ENCODE results near the gene SSPN.

The SSPN gene

DNA sequence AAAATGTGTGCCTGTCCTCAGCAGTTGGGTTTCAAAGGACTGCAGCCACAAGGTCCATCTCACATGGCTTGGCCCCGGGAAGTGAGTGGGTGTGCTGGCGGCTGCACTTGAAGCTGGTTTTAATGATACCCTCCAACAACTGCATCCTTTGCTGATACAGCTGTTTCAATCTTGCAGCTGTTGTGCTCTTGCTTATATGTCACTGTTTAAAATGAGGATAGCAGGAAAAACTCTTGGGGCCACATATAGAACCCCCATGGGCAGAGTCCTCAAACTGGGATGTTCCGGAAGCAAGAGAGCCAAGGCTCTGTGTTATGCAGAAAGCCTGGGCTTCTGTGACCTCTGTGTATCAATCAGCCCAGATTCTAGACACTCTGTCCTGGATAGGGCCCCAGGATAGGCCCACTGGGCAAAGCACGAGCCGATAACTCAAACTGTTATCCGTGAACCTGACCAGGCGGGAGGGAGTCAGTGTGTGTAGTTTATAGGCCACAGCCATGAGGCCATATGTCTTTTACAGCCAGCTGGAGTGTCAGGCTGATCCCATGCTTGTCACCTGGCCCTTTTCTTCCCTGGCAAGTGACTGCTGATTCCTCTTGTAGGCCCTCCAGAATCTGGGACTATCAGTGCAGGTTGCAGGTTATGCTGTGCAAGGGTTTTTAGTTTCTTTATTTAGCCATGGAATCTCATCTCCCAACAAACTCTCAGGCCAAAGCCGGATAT lies 74.3 kb downstream of the SSPN start:
- Histone ChIP-seq H2AFZ (ENCODE audit: low read length) (no peak overlapping the region), H3K36me3 (replicated peaks in 1 of 2; ENCODE audit: control insufficient read depth in 2 of 2, insufficient read depth in 2 of 2, low read length in 2 of 2) (no peaks in the 10 kb centered on the region), H2BK12ac (ENCODE audit: low read length) (no peak overlapping the region), H2BK15ac (ENCODE audit: low read length) (no peak overlapping the region), H3K23ac (ENCODE audit: low read depth, low read length, poor library complexity) (no peak overlapping the region), H2BK120ac (ENCODE audit: low read depth, low read length) (no peak overlapping the region), H3K4me3 (ENCODE audit: low read length in 2 of 2) (no peak overlapping the region), H3K14ac (ENCODE audit: low read length) (no peak overlapping the region), H4K91ac (ENCODE audit: low read depth, low read length, poor library complexity) (no peak overlapping the region), H3K4me1 (ENCODE audit: control insufficient read depth in 2 of 2, insufficient read depth in 1 of 2, low read depth in 1 of 2, low read length in 2 of 2) (peaks cover 0 to 4% of the 10 kb centered on the region in 2 donors), H2AK5ac (ENCODE audit: low read depth, low read length) (no peak overlapping the region), H3K9ac (ENCODE audit: low read depth, low read length, poor library complexity) (no peak overlapping the region), H3K18ac (ENCODE audit: low read length) (no peak overlapping the region), H3K4ac (ENCODE audit: low read length) (no peak overlapping the region), H3K79me1 (ENCODE audit: low read depth, low read length) (no peaks in the 10 kb centered on the region), H3K9me3 (replicated peaks in 1 of 2; ENCODE audit: control insufficient read depth in 2 of 2, insufficient read depth in 1 of 2, low read depth in 1 of 2, low read length in 2 of 2) (no peaks in the 10 kb centered on the region), H3K27ac (replicated peaks; ENCODE audit: low read length) (no peak overlapping the region), H4K8ac (ENCODE audit: low read depth, low read length) (no peak overlapping the region), H3K4me2 (ENCODE audit: insufficient read depth, low read length, poor library complexity, severe bottlenecking) (no peak overlapping the region), H2BK5ac (ENCODE audit: low read length) (no peak overlapping the region), H3K27me3 (ENCODE audit: control insufficient read depth in 3 of 3, insufficient read depth in 3 of 3, low read depth in 1 of 3, low read length in 3 of 3) (no peaks in the 10 kb centered on the region)
- DNase-seq (ENCODE audit: low spot score) = no peak
- no CpG with 5 or more reads among the region's 8 CpGs for WGBS, 2 donors (ENCODE audit: extremely low coverage in 2 of 2, insufficient read length in 2 of 2, insufficient replicate concordance in 1 of 2)

DNA sequence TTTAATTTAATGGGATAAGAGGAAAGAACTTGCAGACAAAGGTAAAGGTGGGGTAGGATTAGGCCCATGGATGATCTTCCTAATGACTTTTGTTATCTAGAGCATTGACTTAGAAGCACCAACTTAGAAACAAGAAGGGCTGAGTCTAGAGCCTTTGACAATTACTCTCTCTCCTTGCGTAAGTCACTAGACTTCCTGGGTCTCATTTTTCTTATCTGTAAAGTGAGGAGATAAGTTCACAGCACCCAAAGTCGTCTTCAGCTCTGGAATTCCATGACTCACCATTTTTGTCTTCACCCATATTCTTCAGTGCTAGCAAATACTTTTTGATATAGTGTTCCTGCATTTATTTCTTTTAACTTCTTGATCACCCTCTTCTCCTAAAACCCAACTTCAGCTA lies 75.7 kb downstream of the SSPN start:
- DNase-seq (ENCODE audit: low spot score) = no peak
- H3K23ac ChIP-seq (ENCODE audit: low read depth, low read length, poor library complexity) = no peak overlapping the region
- H3K18ac ChIP-seq (ENCODE audit: low read length) = no peak overlapping the region
- H3K14ac ChIP-seq (ENCODE audit: low read length) = no peak overlapping the region
- H4K8ac ChIP-seq (ENCODE audit: low read depth, low read length) = no peak overlapping the region
- no peak overlapping the region for H3K4ac ChIP-seq (ENCODE audit: low read length)
- no peak overlapping the region for H2BK12ac ChIP-seq (ENCODE audit: low read length)
- no peaks in the 10 kb centered on the region for H3K79me1 ChIP-seq (ENCODE audit: low read depth, low read length)
- H2AFZ ChIP-seq (ENCODE audit: low read length) = no peak overlapping the region
- no peaks in the 10 kb centered on the region for H3K27me3 ChIP-seq (ENCODE audit: control insufficient read depth in 3 of 3, insufficient read depth in 3 of 3, low read depth in 1 of 3, low read length in 3 of 3)
- H3K4me2 ChIP-seq (ENCODE audit: insufficient read depth, low read length, poor library complexity, severe bottlenecking) = no peak overlapping the region
- H3K4me1 ChIP-seq (ENCODE audit: control insufficient read depth in 2 of 2, insufficient read depth in 1 of 2, low read depth in 1 of 2, low read length in 2 of 2) = peaks cover 3 to 9% of the 10 kb centered on the region in 2 donors
- no peaks in the 10 kb centered on the region for H3K36me3 ChIP-seq (replicated peaks in 1 of 2; ENCODE audit: control insufficient read depth in 2 of 2, insufficient read depth in 2 of 2, low read length in 2 of 2)
- H3K9me3 ChIP-seq (replicated peaks in 1 of 2; ENCODE audit: control insufficient read depth in 2 of 2, insufficient read depth in 1 of 2, low read depth in 1 of 2, low read length in 2 of 2) = no peaks in the 10 kb centered on the region
- H4K91ac ChIP-seq (ENCODE audit: low read depth, low read length, poor library complexity) = no peak overlapping the region
- H2BK5ac ChIP-seq (ENCODE audit: low read length) = no peak overlapping the region
- WGBS, 2 donors (ENCODE audit: extremely low coverage in 2 of 2, insufficient read length in 2 of 2, insufficient replicate concordance in 1 of 2) = no CpG with 5 or more reads among the region's 2 CpGs
- H3K27ac ChIP-seq (replicated peaks; ENCODE audit: low read length) = no peak overlapping the region
- no peak overlapping the region for H2BK120ac ChIP-seq (ENCODE audit: low read depth, low read length)
- H3K9ac ChIP-seq (ENCODE audit: low read depth, low read length, poor library complexity) = no peak overlapping the region
- no peak overlapping the region for H3K4me3 ChIP-seq (ENCODE audit: low read length in 2 of 2)
- no peak overlapping the region for H2BK15ac ChIP-seq (ENCODE audit: low read length)
- H2AK5ac ChIP-seq (ENCODE audit: low read depth, low read length) = no peak overlapping the region

GRCh38 chr12:26271889-26272492 lies 76.6 kb downstream of the SSPN start:
- H2BK120ac ChIP-seq (ENCODE audit: low read depth, low read length) = no peak overlapping the region
- H3K4ac ChIP-seq (ENCODE audit: low read length) = no peak overlapping the region
- no peak overlapping the region for H3K9ac ChIP-seq (ENCODE audit: low read depth, low read length, poor library complexity)
- H2AFZ ChIP-seq (ENCODE audit: low read length) = no peak overlapping the region
- no peak overlapping the region for H2BK12ac ChIP-seq (ENCODE audit: low read length)
- H3K18ac ChIP-seq (ENCODE audit: low read length) = no peak overlapping the region
- H3K27ac ChIP-seq (replicated peaks; ENCODE audit: low read length) = no peak overlapping the region
- no peaks in the 10 kb centered on the region for H3K79me1 ChIP-seq (ENCODE audit: low read depth, low read length)
- no peak overlapping the region for H3K23ac ChIP-seq (ENCODE audit: low read depth, low read length, poor library complexity)
- no peak overlapping the region for H3K4me2 ChIP-seq (ENCODE audit: insufficient read depth, low read length, poor library complexity, severe bottlenecking)
- H2BK15ac ChIP-seq (ENCODE audit: low read length) = no peak overlapping the region
- WGBS, 2 donors (ENCODE audit: extremely low coverage in 2 of 2, insufficient read length in 2 of 2, insufficient replicate concordance in 1 of 2) = no CpG with 5 or more reads among the region's 14 CpGs
- H3K4me1 ChIP-seq (ENCODE audit: control insufficient read depth in 2 of 2, insufficient read depth in 1 of 2, low read depth in 1 of 2, low read length in 2 of 2) = peaks cover 3 to 9% of the 10 kb centered on the region in 2 donors
- no peaks in the 10 kb centered on the region for H3K9me3 ChIP-seq (replicated peaks in 1 of 2; ENCODE audit: control insufficient read depth in 2 of 2, insufficient read depth in 1 of 2, low read depth in 1 of 2, low read length in 2 of 2)
- H4K91ac ChIP-seq (ENCODE audit: low read depth, low read length, poor library complexity) = no peak overlapping the region
- no peaks in the 10 kb centered on the region for H3K36me3 ChIP-seq (replicated peaks in 1 of 2; ENCODE audit: control insufficient read depth in 2 of 2, insufficient read depth in 2 of 2, low read length in 2 of 2)
- no peak for DNase-seq (ENCODE audit: low spot score)
- no peak overlapping the region for H3K4me3 ChIP-seq (ENCODE audit: low read length in 2 of 2)
- H4K8ac ChIP-seq (ENCODE audit: low read depth, low read length) = no peak overlapping the region
- no peaks in the 10 kb centered on the region for H3K27me3 ChIP-seq (ENCODE audit: control insufficient read depth in 3 of 3, insufficient read depth in 3 of 3, low read depth in 1 of 3, low read length in 3 of 3)
- no peak overlapping the region for H2AK5ac ChIP-seq (ENCODE audit: low read depth, low read length)
- no peak overlapping the region for H2BK5ac ChIP-seq (ENCODE audit: low read length)
- no peak overlapping the region for H3K14ac ChIP-seq (ENCODE audit: low read length)

GRCh38 chr12:26272851-26273250 lies 77.5 kb downstream of the SSPN start:
- H3K4me3 ChIP-seq (ENCODE audit: low read length in 2 of 2) = no peak overlapping the region
- H3K27ac ChIP-seq (replicated peaks; ENCODE audit: low read length) = no peak overlapping the region
- no peak overlapping the region for H2AFZ ChIP-seq (ENCODE audit: low read length)
- no peak for DNase-seq (ENCODE audit: low spot score)
- H3K9me3 ChIP-seq (replicated peaks in 1 of 2; ENCODE audit: control insufficient read depth in 2 of 2, insufficient read depth in 1 of 2, low read depth in 1 of 2, low read length in 2 of 2) = no peaks in the 10 kb centered on the region
- H3K27me3 ChIP-seq (ENCODE audit: control insufficient read depth in 3 of 3, insufficient read depth in 3 of 3, low read depth in 1 of 3, low read length in 3 of 3) = no peaks in the 10 kb centered on the region
- H2AK5ac ChIP-seq (ENCODE audit: low read depth, low read length) = no peak overlapping the region
- no peaks in the 10 kb centered on the region for H3K36me3 ChIP-seq (replicated peaks in 1 of 2; ENCODE audit: control insufficient read depth in 2 of 2, insufficient read depth in 2 of 2, low read length in 2 of 2)
- H3K18ac ChIP-seq (ENCODE audit: low read length) = no peak overlapping the region
- no peak overlapping the region for H3K9ac ChIP-seq (ENCODE audit: low read depth, low read length, poor library complexity)
- no peak overlapping the region for H2BK5ac ChIP-seq (ENCODE audit: low read length)
- no peak overlapping the region for H3K23ac ChIP-seq (ENCODE audit: low read depth, low read length, poor library complexity)
- no peak overlapping the region for H2BK12ac ChIP-seq (ENCODE audit: low read length)
- no peak overlapping the region for H4K8ac ChIP-seq (ENCODE audit: low read depth, low read length)
- H3K14ac ChIP-seq (ENCODE audit: low read length) = no peak overlapping the region
- H2BK120ac ChIP-seq (ENCODE audit: low read depth, low read length) = no peak overlapping the region
- H3K4me2 ChIP-seq (ENCODE audit: insufficient read depth, low read length, poor library complexity, severe bottlenecking) = no peak overlapping the region
- peaks cover 3 to 9% of the 10 kb centered on the region in 2 donors for H3K4me1 ChIP-seq (ENCODE audit: control insufficient read depth in 2 of 2, insufficient read depth in 1 of 2, low read depth in 1 of 2, low read length in 2 of 2)
- no peak overlapping the region for H3K4ac ChIP-seq (ENCODE audit: low read length)
- H3K79me1 ChIP-seq (ENCODE audit: low read depth, low read length) = no peaks in the 10 kb centered on the region
- no peak overlapping the region for H4K91ac ChIP-seq (ENCODE audit: low read depth, low read length, poor library complexity)
- H2BK15ac ChIP-seq (ENCODE audit: low read length) = no peak overlapping the region
- no CpG with 5 or more reads among the region's 2 CpGs for WGBS, 2 donors (ENCODE audit: extremely low coverage in 2 of 2, insufficient read length in 2 of 2, insufficient replicate concordance in 1 of 2)

Data from neuronal stem cell (in vitro differentiated cells).